DOHH2 (cell line): ENCODE measurements around the gene CST2.
"Not testable (repeated sequence)": the region's sequence is repeated elsewhere in the genome, so short reads cannot be mapped to it uniquely, and the experiment has no call there.

Experiments
- H3F3A ChIP-seq: fragments of 200-600 bp; sonication (generic), shearing (Covaris generic); 2 replicates; pipeline ENCODE4 v1.6.0; 2016; ENCODE audit warnings: antibody characterized with exemption, mild to moderate bottlenecking; ENCODE audit not compliant: control insufficient read depth, insufficient read depth
- H3K27ac ChIP-seq: fragments of 200-600 bp; sonication (generic); 2 replicates; pipeline ENCODE4 v1.5.1; 2014; ENCODE audit warnings: low read depth, mild to moderate bottlenecking, low read length, moderate library complexity
- H3K27me3 ChIP-seq: fragments of 200-600 bp; sonication (generic); 2 replicates; pipeline ENCODE4 v1.6.1; 2014; ENCODE audit warnings: mild to moderate bottlenecking, low read length, mixed read lengths; ENCODE audit not compliant: control insufficient read depth
- H3K36me3 ChIP-seq: fragments of 200-600 bp; sonication (generic); 2 replicates; pipeline ENCODE4 v1.6.1; 2014; ENCODE audit warnings: mild to moderate bottlenecking, low read length, moderate library complexity, mixed read lengths; ENCODE audit not compliant: control insufficient read depth
- H3K4me1 ChIP-seq: fragments of 200-600 bp; sonication (generic); 2 replicates; pipeline ENCODE4 v1.6.1; 2014; ENCODE audit warnings: mild to moderate bottlenecking, low read length, mixed read lengths; ENCODE audit not compliant: control insufficient read depth
- H3K4me2 ChIP-seq: fragments of 200-600 bp; sonication (generic); 2 replicates; pipeline ENCODE4 v1.6.0; 2014; ENCODE audit warnings: mild to moderate bottlenecking, low read length, moderate library complexity
- H3K4me3 ChIP-seq: fragments of 200-600 bp; sonication (generic); 2 replicates; pipeline ENCODE4 v1.5.1; 2014; ENCODE audit warnings: mild to moderate bottlenecking, low read length, mixed read lengths
- H3K79me2 ChIP-seq: fragments of 200-600 bp; sonication (generic); 2 replicates; pipeline ENCODE4 v1.6.1; 2014; ENCODE audit warnings: mild to moderate bottlenecking, low read length, mixed read lengths; ENCODE audit not compliant: control insufficient read depth
- H3K9me2 ChIP-seq: fragments of 200-600 bp; sonication (generic); replicated peaks from 2 replicates; pipeline ENCODE4 v1.6.1; 2014; ENCODE audit warnings: mild to moderate bottlenecking, low read length, mixed read lengths; ENCODE audit not compliant: control insufficient read depth
- H3K9me3 ChIP-seq: fragments of 200-600 bp; sonication (generic); 2 replicates; pipeline ENCODE4 v1.6.1; 2014; ENCODE audit warnings: antibody characterized with exemption, low read length, mixed read lengths; ENCODE audit not compliant: control insufficient read depth, insufficient read depth
- H4K20me1 ChIP-seq: fragments of 200-600 bp; sonication (generic); 2 replicates; pipeline ENCODE4 v1.6.0; 2014; ENCODE audit warnings: low read depth, mild to moderate bottlenecking, antibody characterized with exemption, low read length, moderate library complexity; ENCODE audit not compliant: control insufficient read depth, insufficient read depth
- EZH2phosphoT487 ChIP-seq: fragments of 200-600 bp; sonication (generic); IDR thresholded peaks from 2 replicates; pipeline ENCODE4 v1.6.1; 2017; ENCODE audit warnings: borderline replicate concordance, mild to moderate bottlenecking, antibody characterized with exemption, low read length, moderate library complexity, mixed read lengths
- TF ChIP-seq, protein P1 (sequence below): fragments of 200-600 bp; sonication (generic); IDR thresholded peaks from one replicate; pipeline ENCODE4 v1.5.1; 2014; ENCODE audit warnings: antibody characterized with exemption, mild to moderate bottlenecking, low read depth, low read length; ENCODE audit not compliant: poor library complexity, severe bottlenecking

Gene CST2

GRCh38 chr20:23832775-23833513, 6.4 kb upstream of the CST2 start:
- Histone ChIP-seq H3K4me3 (no peak overlapping the region), H3K27ac (no peak overlapping the region), H3K9me3 (no peaks in the 10 kb centered on the region; the same call in 1 of the 2 replicates), H3K36me3 (no peaks in the 10 kb centered on the region), H3F3A (no peaks in the 10 kb centered on the region), H3K4me2 (no peak overlapping the region), H3K79me2 (no peaks in the 10 kb centered on the region), H3K4me1 (no peaks in the 10 kb centered on the region), H3K27me3 (no peaks in the 10 kb centered on the region), H3K9me2 (no peaks in the 10 kb centered on the region), H4K20me1 (no peaks in the 10 kb centered on the region)
- TF ChIP-seq EZH2phosphoT487: no peak
- TF ChIP-seq, protein P1, sequence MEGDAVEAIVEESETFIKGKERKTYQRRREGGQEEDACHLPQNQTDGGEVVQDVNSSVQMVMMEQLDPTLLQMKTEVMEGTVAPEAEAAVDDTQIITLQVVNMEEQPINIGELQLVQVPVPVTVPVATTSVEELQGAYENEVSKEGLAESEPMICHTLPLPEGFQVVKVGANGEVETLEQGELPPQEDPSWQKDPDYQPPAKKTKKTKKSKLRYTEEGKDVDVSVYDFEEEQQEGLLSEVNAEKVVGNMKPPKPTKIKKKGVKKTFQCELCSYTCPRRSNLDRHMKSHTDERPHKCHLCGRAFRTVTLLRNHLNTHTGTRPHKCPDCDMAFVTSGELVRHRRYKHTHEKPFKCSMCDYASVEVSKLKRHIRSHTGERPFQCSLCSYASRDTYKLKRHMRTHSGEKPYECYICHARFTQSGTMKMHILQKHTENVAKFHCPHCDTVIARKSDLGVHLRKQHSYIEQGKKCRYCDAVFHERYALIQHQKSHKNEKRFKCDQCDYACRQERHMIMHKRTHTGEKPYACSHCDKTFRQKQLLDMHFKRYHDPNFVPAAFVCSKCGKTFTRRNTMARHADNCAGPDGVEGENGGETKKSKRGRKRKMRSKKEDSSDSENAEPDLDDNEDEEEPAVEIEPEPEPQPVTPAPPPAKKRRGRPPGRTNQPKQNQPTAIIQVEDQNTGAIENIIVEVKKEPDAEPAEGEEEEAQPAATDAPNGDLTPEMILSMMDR: no peak

- H3K9me2 ChIP-seq, H3K36me3 ChIP-seq, H3F3A ChIP-seq, H3K4me2 ChIP-seq, H3K79me2 ChIP-seq, H4K20me1 ChIP-seq, H3K27me3 ChIP-seq, H3K4me1 ChIP-seq, H3K9me3 ChIP-seq, H3K27ac ChIP-seq, H3K4me3 ChIP-seq: not testable (repeated sequence)
Observed at GRCh38 chr20:23831961-23832360, 5.4 kb upstream of the CST2 start.

DNA sequence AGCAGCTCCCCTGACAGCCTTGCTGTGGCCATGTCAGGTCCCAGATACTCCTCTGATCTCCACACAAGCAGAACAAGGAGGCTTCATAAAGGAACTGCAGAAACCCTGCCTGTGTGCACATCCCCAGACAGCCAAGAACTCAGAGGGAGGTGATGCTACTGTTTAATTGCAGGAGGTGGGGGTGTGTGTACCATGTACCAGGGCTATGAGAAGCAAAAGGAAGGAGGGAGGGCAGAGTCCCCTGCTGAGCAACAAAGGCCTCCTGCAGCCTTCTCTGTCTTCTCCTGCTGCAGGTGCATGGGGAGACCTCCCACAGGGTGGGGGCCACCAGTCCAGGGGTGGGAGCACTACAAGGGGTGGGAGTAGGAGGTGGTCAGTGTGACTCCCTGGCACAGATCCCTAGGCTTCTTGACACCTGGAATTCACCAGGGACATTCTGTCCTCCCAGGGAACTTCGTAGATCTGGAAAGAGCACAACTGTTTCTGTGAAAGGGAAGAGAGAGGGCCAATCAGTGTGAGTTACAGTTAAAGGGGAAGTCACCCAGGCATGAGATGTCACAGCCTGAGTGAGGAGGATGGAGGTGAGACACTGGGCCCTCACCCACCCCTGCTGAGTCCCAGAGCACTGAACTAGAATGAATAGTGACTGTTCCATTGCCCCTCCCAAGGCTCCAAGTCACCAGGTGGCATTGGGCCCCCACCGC, 2.8 kb downstream of the CST2 start:
- no peaks in the 10 kb centered on the region for H3F3A ChIP-seq
- TF ChIP-seq EZH2phosphoT487: no peak
- TF ChIP-seq, protein P1: no peak

DNA sequence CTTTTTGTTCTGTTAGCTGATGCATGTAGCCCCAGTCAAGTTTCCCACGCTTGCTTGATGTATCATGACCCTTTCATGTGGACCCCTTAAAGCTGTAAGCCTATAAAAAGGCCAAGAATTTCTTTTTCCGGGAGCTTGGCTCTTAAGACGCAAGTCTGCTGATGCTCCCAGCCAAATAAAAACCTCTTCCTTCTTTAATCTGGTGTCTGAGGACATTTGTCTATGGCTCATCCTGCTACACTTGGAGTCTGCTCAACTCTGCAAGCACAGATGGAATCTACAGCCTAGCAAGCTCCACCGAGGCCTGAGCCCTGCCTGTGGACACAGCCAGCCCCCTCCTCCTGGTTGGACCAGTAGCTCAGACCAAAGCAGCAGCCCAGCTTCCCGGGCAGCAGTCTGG, 3.4 kb downstream of the CST2 start:
- H3K4me3 ChIP-seq: no peak overlapping the region
- H4K20me1 ChIP-seq: no peaks in the 10 kb centered on the region
- H3K27ac ChIP-seq: no peak overlapping the region
- H3K79me2 ChIP-seq: no peaks in the 10 kb centered on the region
- no peaks in the 10 kb centered on the region for H3K4me1 ChIP-seq
- no peak overlapping the region for H3K4me2 ChIP-seq
- no peaks in the 10 kb centered on the region for H3K9me2 ChIP-seq
- H3K36me3 ChIP-seq: no peaks in the 10 kb centered on the region
- no peaks in the 10 kb centered on the region for H3K27me3 ChIP-seq
- TF ChIP-seq EZH2phosphoT487: no peak
- TF ChIP-seq, protein P1: no peak
- no peaks in the 10 kb centered on the region for H3K9me3 ChIP-seq
- no peaks in the 10 kb centered on the region for H3F3A ChIP-seq

More for the DNA sequence above, 2.8 kb downstream of the CST2 start:
- H3K9me2 ChIP-seq: no peaks in the 10 kb centered on the region
- H3K9me3 ChIP-seq: no peaks in the 10 kb centered on the region
- H3K4me2 ChIP-seq: no peak overlapping the region
- no peaks in the 10 kb centered on the region for H3K27me3 ChIP-seq
- no peaks in the 10 kb centered on the region for H3K4me1 ChIP-seq
- H4K20me1 ChIP-seq: no peaks in the 10 kb centered on the region
- no peak overlapping the region for H3K4me3 ChIP-seq
- H3K36me3 ChIP-seq: no peaks in the 10 kb centered on the region
- H3K27ac ChIP-seq: no peak overlapping the region
- no peaks in the 10 kb centered on the region for H3K79me2 ChIP-seq
